HEK293 (cell line): ENCODE measurements around the gene RNU2-63P.

Source experiments
- CTCF ChIA-PET: fragments of 350-600 bp; formaldehyde crosslinking; extraction: SDS; loops from one replicate; lab custom pipeline; 2021; ENCODE audit warnings: antibody characterized with exemption; lab: Yijun Ruan, JAX
- POLR2A ChIA-PET: fragments of 300-600 bp; formaldehyde crosslinking; extraction: SDS; loops from one replicate; lab custom pipeline; 2020; ENCODE audit warnings: antibody characterized with exemption, inconsistent platforms; lab: Yijun Ruan, JAX
- H3K27ac ChIP-seq: fragments of 200-500 bp; sonication (Bioruptor generic); 2 replicates; pipeline ENCODE4 v1.5.1; 2014; ENCODE audit warnings: low read depth, low read length, control low read depth, inconsistent platforms; ENCODE audit errors: extremely low read depth
- H3K36me3 ChIP-seq, 2 experiments: fragments of 200-500 bp in 1 of 2; sonication (Bioruptor generic) in 1 of 2; 1 replicate in 1 of 2; 2 replicates in 1 of 2; pipeline ENCODE4 v1.5.1; 2014 to 2017; ENCODE audit warnings: inconsistent platforms in 2 of 2, low read length in 2 of 2; ENCODE audit not compliant: control insufficient read depth in 2 of 2, insufficient read depth in 1 of 2
- H3K4me1 ChIP-seq: fragments of 200-500 bp; sonication (Bioruptor generic); 2 replicates; pipeline ENCODE4 v1.5.1; 2014; ENCODE audit warnings: mild to moderate bottlenecking, low read length, inconsistent platforms; ENCODE audit not compliant: control insufficient read depth, insufficient read depth
- H3K4me3 ChIP-seq: 2 replicates; pipeline ENCODE4 v1.5.1; 2011; ENCODE audit warnings: low read depth, mild to moderate bottlenecking, control low read depth, low read length, moderate library complexity
- H3K9me3 ChIP-seq: fragments of 200-500 bp; sonication (Bioruptor generic); 2 replicates; pipeline ENCODE4 v1.5.1; 2014; ENCODE audit warnings: low read depth, low read length, inconsistent platforms; ENCODE audit not compliant: control insufficient read depth, insufficient read depth
- HOXA7 ChIP-seq: sonication (generic); formaldehyde crosslinking; IDR thresholded peaks from 2 replicates; pipeline ENCODE4 v1.8.1; 2022; ENCODE audit warnings: missing genetic modification reagents, borderline replicate concordance
- KLF8 ChIP-seq: fragments of 450-650 bp; formaldehyde crosslinking; IDR thresholded peaks from 2 replicates; pipeline ENCODE4 v1.5.1; 2016; ENCODE audit warnings: missing biosample characterization, missing genetic modification characterization
- REPIN1 ChIP-seq: fragments of 450-650 bp; formaldehyde crosslinking; IDR thresholded peaks from 2 replicates; pipeline ENCODE4 v1.5.1; 2017; ENCODE audit warnings: missing biosample characterization, missing genetic modification characterization, low read depth
- ZBTB21 ChIP-seq: fragments of 450-650 bp; formaldehyde crosslinking; IDR thresholded peaks from 2 replicates; pipeline ENCODE4 v1.5.1; 2017; ENCODE audit warnings: missing biosample characterization, missing genetic modification characterization
- ZNF19 ChIP-seq: fragments of 450-650 bp; formaldehyde crosslinking; IDR thresholded peaks from 2 replicates; pipeline ENCODE4; 2016; ENCODE audit warnings: missing biosample characterization, missing genetic modification characterization, low read depth
- ZNF24 ChIP-seq: fragments of 450-650 bp; formaldehyde crosslinking; IDR thresholded peaks from 2 replicates; pipeline ENCODE4 v1.5.1; 2016; ENCODE audit warnings: missing biosample characterization, missing genetic modification characterization
- ZNF610 ChIP-seq: fragments of 450-650 bp; formaldehyde crosslinking; IDR thresholded peaks from 2 replicates; pipeline ENCODE4 v1.5.1; 2016; ENCODE audit warnings: missing biosample characterization, missing genetic modification characterization, borderline replicate concordance
- ZNF677 ChIP-seq: fragments of 450-650 bp; IDR thresholded peaks from 2 replicates; pipeline ENCODE4 v1.5.0; 2018; ENCODE audit warnings: missing biosample characterization, mild to moderate bottlenecking, missing genetic modification characterization, moderate library complexity
- ZNF777 ChIP-seq: fragments of 450-650 bp; formaldehyde crosslinking; IDR thresholded peaks from 2 replicates; pipeline ENCODE4 v1.5.1; 2017; ENCODE audit warnings: missing biosample characterization, missing genetic modification characterization, borderline replicate concordance
- ZNF843 ChIP-seq: fragments of 450-650 bp; formaldehyde crosslinking; IDR thresholded peaks from 2 replicates; pipeline ENCODE4 v1.5.1; 2016; ENCODE audit warnings: missing biosample characterization, missing genetic modification characterization
- TF ChIP-seq, protein P1 (sequence below): fragments of 450-650 bp; formaldehyde crosslinking; IDR thresholded peaks from 2 replicates; pipeline ENCODE4 v1.5.1; 2016; ENCODE audit warnings: missing biosample characterization, missing genetic modification characterization
- TF ChIP-seq, protein P2 (sequence below): fragments of 450-650 bp; formaldehyde crosslinking; IDR thresholded peaks from 2 replicates; pipeline ENCODE4 v1.5.1; 2016; ENCODE audit warnings: missing biosample characterization, missing genetic modification characterization
- TF ChIP-seq, protein P3 (sequence below): fragments of 450-650 bp; formaldehyde crosslinking; IDR thresholded peaks from 2 replicates; pipeline ENCODE4; 2016; ENCODE audit warnings: missing biosample characterization, missing genetic modification characterization
- TF ChIP-seq, protein P4 (sequence below): fragments of 450-650 bp; formaldehyde crosslinking; IDR thresholded peaks from 2 replicates; pipeline ENCODE4 v1.5.1; 2016; ENCODE audit warnings: missing biosample characterization, missing genetic modification characterization, borderline replicate concordance
- TF ChIP-seq, protein P5 (sequence below): fragments of 450-650 bp; formaldehyde crosslinking; IDR thresholded peaks from 2 replicates; pipeline ENCODE4 v1.5.1; 2016; ENCODE audit warnings: missing biosample characterization, missing genetic modification characterization
- TF ChIP-seq, protein P6 (sequence below): fragments of 450-650 bp; formaldehyde crosslinking; IDR thresholded peaks from 2 replicates; pipeline ENCODE4 v1.5.1; 2016; ENCODE audit warnings: missing biosample characterization, missing genetic modification characterization, borderline replicate concordance

Gene RNU2-63P

DNA sequence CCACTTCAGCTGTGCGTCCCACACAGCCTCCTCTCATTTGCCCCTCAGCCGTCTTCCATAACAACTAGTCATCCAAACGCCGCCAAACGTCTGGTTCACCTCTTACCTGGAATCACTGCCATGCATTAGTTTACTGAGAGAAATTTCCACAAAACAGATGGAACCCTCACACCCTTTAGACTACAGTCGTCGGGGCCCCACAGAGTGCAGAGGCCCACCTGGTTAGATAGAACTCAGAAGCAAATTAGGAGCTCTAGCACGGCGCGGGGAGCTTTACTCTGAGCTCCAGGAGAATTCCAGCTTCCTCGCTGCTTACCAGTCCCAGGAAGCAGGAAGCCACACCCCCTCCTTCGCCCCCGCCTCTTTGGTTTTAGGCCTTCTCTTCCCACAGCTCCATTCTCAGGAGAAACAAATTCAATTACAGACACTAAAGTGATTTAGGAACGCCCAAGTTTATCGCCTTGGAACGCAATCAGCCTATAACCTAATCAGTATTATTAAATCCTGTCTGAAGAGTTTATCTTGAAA, 9.4 kb downstream of the RNU2-63P start (continued):
- TF ChIP-seq, protein P1, sequence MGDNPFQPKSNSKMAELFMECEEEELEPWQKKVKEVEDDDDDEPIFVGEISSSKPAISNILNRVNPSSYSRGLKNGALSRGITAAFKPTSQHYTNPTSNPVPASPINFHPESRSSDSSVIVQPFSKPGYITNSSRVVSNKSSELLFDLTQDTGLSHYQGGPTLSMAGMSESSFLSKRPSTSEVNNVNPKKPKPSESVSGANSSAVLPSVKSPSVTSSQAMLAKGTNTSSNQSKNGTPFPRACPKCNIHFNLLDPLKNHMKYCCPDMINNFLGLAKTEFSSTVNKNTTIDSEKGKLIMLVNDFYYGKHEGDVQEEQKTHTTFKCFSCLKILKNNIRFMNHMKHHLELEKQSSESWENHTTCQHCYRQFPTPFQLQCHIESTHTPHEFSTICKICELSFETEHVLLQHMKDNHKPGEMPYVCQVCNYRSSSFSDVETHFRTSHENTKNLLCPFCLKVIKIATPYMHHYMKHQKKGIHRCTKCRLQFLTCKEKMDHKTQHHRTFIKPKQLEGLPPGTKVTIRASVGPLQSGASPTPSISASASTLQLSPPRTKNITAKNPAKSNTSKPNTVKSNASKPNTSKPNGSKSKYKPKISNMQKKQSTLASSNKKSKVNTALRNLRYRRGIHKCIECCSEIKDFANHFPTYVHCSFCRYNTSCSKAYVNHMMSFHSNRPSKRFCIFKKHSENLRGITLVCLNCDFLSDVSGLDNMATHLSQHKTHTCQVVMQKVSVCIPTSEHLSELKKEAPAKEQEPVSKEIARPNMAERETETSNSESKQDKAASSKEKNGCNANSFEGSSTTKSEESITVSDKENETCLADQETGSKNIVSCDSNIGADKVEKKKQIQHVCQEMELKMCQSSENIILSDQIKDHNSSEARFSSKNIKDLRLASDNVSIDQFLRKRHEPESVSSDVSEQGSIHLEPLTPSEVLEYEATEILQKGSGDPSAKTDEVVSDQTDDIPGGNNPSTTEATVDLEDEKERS, result no peak

DNA sequence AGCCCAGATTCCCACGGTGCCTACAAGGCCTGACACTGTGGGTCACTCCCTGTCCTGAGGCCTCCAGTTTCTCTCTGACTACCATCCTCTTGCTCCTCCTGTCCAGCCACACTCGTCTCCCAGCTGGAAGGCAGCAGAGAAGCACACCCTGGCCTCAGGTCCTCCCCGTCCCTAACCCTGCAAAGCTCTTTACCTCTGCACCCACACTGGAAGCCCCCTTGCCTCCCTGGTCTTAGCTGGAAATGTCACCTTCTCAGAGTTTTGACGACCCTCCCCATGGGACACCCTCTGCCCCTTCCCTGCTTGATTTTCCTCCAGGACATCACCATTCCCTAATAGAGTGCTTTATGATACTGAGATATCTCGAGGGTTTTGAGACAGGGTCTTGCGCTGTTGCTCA, 10.6 kb downstream of the RNU2-63P start:
- no peaks in the 10 kb centered on the region for H3K36me3 ChIP-seq
- no peaks in the 10 kb centered on the region for H3K9me3 ChIP-seq
- no peaks in the 10 kb centered on the region for H3K4me1 ChIP-seq
- CTCF ChIA-PET, result interaction anchor here (0.6 kb wide), 2 partner anchors 11 to 1197 kb away, joined by 3 to 6 read pairs; no protein-coding TSS in a partner anchor
- H3K27ac ChIP-seq, result no peak overlapping the region
- POLR2A ChIA-PET, result no interaction called here
- TF ChIP-seq, protein P2, sequence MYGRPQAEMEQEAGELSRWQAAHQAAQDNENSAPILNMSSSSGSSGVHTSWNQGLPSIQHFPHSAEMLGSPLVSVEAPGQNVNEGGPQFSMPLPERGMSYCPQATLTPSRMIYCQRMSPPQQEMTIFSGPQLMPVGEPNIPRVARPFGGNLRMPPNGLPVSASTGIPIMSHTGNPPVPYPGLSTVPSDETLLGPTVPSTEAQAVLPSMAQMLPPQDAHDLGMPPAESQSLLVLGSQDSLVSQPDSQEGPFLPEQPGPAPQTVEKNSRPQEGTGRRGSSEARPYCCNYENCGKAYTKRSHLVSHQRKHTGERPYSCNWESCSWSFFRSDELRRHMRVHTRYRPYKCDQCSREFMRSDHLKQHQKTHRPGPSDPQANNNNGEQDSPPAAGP (tag by site-specific recombination), result no peak
- TF ChIP-seq, protein P3, sequence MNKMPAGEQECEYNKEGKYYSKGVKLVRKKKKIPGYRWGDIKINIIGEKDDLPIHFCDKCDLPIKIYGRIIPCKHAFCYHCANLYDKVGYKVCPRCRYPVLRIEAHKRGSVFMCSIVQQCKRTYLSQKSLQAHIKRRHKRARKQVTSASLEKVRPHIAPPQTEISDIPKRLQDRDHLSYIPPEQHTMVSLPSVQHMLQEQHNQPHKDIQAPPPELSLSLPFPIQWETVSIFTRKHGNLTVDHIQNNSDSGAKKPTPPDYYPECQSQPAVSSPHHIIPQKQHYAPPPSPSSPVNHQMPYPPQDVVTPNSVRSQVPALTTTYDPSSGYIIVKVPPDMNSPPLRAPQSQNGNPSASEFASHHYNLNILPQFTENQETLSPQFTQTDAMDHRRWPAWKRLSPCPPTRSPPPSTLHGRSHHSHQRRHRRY (tag by site-specific recombination), result no peak
- H3K4me3 ChIP-seq, result no peak overlapping the region

DNA sequence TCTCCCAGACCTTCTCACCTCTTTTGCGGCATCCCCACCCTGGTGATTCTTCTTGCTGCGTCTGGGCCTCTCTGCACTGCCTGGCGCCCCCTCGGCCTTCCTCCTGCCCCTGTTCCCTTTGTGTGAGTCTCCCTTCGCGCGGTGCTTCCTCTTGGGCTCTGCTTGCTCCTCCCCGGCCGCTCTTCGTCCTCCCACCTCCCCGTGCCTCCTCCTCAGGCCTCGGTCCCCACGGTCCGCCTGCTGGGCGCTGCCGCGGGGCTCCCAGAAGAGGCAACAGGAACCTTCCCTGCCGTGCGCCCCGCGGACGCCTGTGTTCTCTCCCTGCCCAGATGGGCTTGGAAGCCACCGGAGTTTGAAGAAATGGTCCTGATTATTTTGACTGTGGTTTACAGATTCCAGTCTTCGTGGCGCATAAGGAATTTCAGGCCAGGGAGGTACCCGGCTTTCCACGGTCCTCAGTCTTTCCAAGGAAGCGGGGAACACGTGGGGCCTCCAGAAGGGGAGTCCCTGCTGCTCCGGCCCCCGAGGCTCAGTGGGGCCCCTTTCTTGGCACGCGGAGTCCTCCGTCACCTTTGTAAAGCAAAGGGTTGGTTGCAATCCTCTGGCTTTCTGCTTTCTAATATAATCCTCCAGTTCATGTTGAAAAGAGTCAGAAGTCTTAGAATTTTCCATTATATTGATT, 13.1 kb downstream of the RNU2-63P start:
- ChIA-PET POLR2A (no interaction called here), CTCF (interaction anchor here (0.7 to 1.6 kb wide), 5 partner anchors 7 to 574 kb away, joined by 3 to 6 read pairs (median 4); no protein-coding TSS in a partner anchor)
- H3K27ac ChIP-seq, result no peak overlapping the region
- H3K9me3 ChIP-seq, result no peaks in the 10 kb centered on the region
- no peaks in the 10 kb centered on the region for H3K4me1 ChIP-seq
- no peaks in the 10 kb centered on the region for H3K36me3 ChIP-seq
- no peak overlapping the region for H3K4me3 ChIP-seq
- TF ChIP-seq ZNF843 (tag by site-specific recombination), result no peak
- no peak for TF ChIP-seq ZNF610 (tag by site-specific recombination)
- TF ChIP-seq, protein P4, sequence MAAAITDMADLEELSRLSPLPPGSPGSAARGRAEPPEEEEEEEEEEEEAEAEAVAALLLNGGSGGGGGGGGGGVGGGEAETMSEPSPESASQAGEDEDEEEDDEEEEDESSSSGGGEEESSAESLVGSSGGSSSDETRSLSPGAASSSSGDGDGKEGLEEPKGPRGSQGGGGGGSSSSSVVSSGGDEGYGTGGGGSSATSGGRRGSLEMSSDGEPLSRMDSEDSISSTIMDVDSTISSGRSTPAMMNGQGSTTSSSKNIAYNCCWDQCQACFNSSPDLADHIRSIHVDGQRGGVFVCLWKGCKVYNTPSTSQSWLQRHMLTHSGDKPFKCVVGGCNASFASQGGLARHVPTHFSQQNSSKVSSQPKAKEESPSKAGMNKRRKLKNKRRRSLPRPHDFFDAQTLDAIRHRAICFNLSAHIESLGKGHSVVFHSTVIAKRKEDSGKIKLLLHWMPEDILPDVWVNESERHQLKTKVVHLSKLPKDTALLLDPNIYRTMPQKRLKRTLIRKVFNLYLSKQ (tag by site-specific recombination), result no peak
- TF ChIP-seq KLF8 (tag by site-specific recombination), result no peak
- no peak for TF ChIP-seq ZNF19
- TF ChIP-seq ZNF24, result no peak
- no peak for TF ChIP-seq ZBTB21 (tag by site-specific recombination)
- no peak for TF ChIP-seq HOXA7 (CRISPR knock-in tag)
- TF ChIP-seq, protein P5, sequence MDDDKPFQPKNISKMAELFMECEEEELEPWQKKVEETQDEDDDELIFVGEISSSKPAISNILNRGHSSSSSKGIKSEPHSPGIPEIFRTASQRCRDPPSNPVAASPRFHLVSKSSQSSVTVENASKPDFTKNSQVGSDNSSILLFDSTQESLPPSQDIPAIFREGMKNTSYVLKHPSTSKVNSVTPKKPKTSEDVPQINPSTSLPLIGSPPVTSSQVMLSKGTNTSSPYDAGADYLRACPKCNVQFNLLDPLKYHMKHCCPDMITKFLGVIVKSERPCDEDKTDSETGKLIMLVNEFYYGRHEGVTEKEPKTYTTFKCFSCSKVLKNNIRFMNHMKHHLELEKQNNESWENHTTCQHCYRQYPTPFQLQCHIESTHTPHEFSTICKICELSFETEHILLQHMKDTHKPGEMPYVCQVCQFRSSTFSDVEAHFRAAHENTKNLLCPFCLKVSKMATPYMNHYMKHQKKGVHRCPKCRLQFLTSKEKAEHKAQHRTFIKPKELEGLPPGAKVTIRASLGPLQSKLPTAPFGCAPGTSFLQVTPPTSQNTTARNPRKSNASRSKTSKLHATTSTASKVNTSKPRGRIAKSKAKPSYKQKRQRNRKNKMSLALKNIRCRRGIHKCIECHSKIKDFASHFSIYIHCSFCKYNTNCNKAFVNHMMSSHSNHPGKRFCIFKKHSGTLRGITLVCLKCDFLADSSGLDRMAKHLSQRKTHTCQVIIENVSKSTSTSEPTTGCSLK (tag by site-specific recombination), result no peak
- no peak for TF ChIP-seq REPIN1 (tag by site-specific recombination)
- no peak for TF ChIP-seq ZNF777 (tag by site-specific recombination)
- no peak for TF ChIP-seq ZNF677 (tag by site-specific recombination)
- TF ChIP-seq, protein P6, sequence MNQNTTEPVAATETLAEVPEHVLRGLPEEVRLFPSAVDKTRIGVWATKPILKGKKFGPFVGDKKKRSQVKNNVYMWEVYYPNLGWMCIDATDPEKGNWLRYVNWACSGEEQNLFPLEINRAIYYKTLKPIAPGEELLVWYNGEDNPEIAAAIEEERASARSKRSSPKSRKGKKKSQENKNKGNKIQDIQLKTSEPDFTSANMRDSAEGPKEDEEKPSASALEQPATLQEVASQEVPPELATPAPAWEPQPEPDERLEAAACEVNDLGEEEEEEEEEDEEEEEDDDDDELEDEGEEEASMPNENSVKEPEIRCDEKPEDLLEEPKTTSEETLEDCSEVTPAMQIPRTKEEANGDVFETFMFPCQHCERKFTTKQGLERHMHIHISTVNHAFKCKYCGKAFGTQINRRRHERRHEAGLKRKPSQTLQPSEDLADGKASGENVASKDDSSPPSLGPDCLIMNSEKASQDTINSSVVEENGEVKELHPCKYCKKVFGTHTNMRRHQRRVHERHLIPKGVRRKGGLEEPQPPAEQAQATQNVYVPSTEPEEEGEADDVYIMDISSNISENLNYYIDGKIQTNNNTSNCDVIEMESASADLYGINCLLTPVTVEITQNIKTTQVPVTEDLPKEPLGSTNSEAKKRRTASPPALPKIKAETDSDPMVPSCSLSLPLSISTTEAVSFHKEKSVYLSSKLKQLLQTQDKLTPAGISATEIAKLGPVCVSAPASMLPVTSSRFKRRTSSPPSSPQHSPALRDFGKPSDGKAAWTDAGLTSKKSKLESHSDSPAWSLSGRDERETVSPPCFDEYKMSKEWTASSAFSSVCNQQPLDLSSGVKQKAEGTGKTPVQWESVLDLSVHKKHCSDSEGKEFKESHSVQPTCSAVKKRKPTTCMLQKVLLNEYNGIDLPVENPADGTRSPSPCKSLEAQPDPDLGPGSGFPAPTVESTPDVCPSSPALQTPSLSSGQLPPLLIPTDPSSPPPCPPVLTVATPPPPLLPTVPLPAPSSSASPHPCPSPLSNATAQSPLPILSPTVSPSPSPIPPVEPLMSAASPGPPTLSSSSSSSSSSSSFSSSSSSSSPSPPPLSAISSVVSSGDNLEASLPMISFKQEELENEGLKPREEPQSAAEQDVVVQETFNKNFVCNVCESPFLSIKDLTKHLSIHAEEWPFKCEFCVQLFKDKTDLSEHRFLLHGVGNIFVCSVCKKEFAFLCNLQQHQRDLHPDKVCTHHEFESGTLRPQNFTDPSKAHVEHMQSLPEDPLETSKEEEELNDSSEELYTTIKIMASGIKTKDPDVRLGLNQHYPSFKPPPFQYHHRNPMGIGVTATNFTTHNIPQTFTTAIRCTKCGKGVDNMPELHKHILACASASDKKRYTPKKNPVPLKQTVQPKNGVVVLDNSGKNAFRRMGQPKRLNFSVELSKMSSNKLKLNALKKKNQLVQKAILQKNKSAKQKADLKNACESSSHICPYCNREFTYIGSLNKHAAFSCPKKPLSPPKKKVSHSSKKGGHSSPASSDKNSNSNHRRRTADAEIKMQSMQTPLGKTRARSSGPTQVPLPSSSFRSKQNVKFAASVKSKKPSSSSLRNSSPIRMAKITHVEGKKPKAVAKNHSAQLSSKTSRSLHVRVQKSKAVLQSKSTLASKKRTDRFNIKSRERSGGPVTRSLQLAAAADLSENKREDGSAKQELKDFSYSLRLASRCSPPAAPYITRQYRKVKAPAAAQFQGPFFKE, result no peak
